OCI-LY1 (cell line): Measurements from ENCODE around the gene PIGU.
A peak's percentile ranks its signal among the peaks of the same experiment; 100 is the strongest.
"Not testable (repeated sequence)": the region's sequence is repeated elsewhere in the genome, so short reads cannot be mapped to it uniquely, and the experiment has no call there.

Source experiments
- H2AFZ ChIP-seq: fragments of 200-600 bp; sonication (generic), shearing (Covaris generic); 2 replicates; pipeline ENCODE4 v1.6.0; 2014; ENCODE audit warnings: antibody characterized with exemption, mild to moderate bottlenecking, low read length
- H3F3A ChIP-seq: fragments of 200-600 bp; sonication (generic), shearing (Covaris generic); 2 replicates; pipeline ENCODE4 v1.6.0; 2014; ENCODE audit warnings: mild to moderate bottlenecking, antibody characterized with exemption, low read length, moderate library complexity; ENCODE audit not compliant: insufficient read depth
- H3K27ac ChIP-seq: fragments of 200-600 bp; sonication (generic); 2 replicates; pipeline ENCODE4 v1.5.1; 2014; ENCODE audit warnings: low read length, mixed run types, mild to moderate bottlenecking, low read depth; ENCODE audit not compliant: poor library complexity, severe bottlenecking
- H3K27me3 ChIP-seq: fragments of 200-600 bp; sonication (generic); 2 replicates; pipeline ENCODE4 v1.6.0; 2014; ENCODE audit warnings: antibody characterized with exemption, mild to moderate bottlenecking, low read length, moderate library complexity; ENCODE audit not compliant: insufficient read depth
- H3K36me3 ChIP-seq: fragments of 200-600 bp; sonication (generic); 2 replicates; pipeline ENCODE4 v1.6.1; 2014; ENCODE audit warnings: mild to moderate bottlenecking, antibody characterized with exemption, low read length, moderate library complexity, mixed read lengths; ENCODE audit not compliant: insufficient read depth
- H3K4me1 ChIP-seq: fragments of 200-600 bp; sonication (generic); 2 replicates; pipeline ENCODE4 v1.5.1; 2014; ENCODE audit warnings: mild to moderate bottlenecking, low read length, moderate library complexity; ENCODE audit not compliant: insufficient read depth, severe bottlenecking
- H3K4me2 ChIP-seq: fragments of 200-600 bp; sonication (generic), shearing (Covaris generic); 2 replicates; pipeline ENCODE4 v1.6.1; 2014; ENCODE audit warnings: low read length
- H3K4me3 ChIP-seq: fragments of 200-600 bp; sonication (generic); 2 replicates; pipeline ENCODE4 v1.5.1; 2014; ENCODE audit warnings: low read length, low read depth, mild to moderate bottlenecking, mixed read lengths; ENCODE audit not compliant: poor library complexity, severe bottlenecking
- H3K79me2 ChIP-seq: fragments of 200-600 bp; shearing (Covaris generic); 2 replicates; pipeline ENCODE4 v1.6.1; 2016; ENCODE audit warnings: mixed run types, low read length, mixed read lengths; ENCODE audit not compliant: insufficient read depth
- H3K9ac ChIP-seq: fragments of 200-600 bp; sonication (generic), shearing (Covaris generic); 2 replicates; pipeline ENCODE4 v1.6.1; 2014; ENCODE audit warnings: mild to moderate bottlenecking, low read length, mixed read lengths
- H3K9me2 ChIP-seq: fragments of 200-600 bp; sonication (generic), shearing (Covaris generic); 2 replicates; pipeline ENCODE4 v1.6.1; 2014; ENCODE audit warnings: low read depth, mild to moderate bottlenecking, low read length, mixed read lengths
- H3K9me3 ChIP-seq: fragments of 200-600 bp; shearing (Covaris generic); 2 replicates; pipeline ENCODE4 v1.6.1; 2014; ENCODE audit warnings: low read length, mixed read lengths
- H4K20me1 ChIP-seq: fragments of 200-600 bp; sonication (generic), shearing (Covaris generic); 2 replicates; pipeline ENCODE4 v1.6.0; 2016; ENCODE audit warnings: mild to moderate bottlenecking, low read length; ENCODE audit not compliant: insufficient read depth
- EZH2 ChIP-seq: fragments of 200-600 bp; sonication (generic), shearing (Covaris generic); IDR thresholded peaks from 2 replicates; pipeline ENCODE4 v1.8.0; 2017; ENCODE audit warnings: borderline replicate concordance, mixed run types, mild to moderate bottlenecking, antibody characterized with exemption, low read length, moderate library complexity, mixed read lengths
- TF ChIP-seq, protein P1 (sequence below): fragments of 200-600 bp; sonication (generic), shearing (Covaris generic); IDR thresholded peaks from 2 replicates; pipeline ENCODE4 v1.5.1; 2017; ENCODE audit warnings: mild to moderate bottlenecking, antibody characterized with exemption, low read length, moderate library complexity, mixed read lengths

Gene PIGU

DNA sequence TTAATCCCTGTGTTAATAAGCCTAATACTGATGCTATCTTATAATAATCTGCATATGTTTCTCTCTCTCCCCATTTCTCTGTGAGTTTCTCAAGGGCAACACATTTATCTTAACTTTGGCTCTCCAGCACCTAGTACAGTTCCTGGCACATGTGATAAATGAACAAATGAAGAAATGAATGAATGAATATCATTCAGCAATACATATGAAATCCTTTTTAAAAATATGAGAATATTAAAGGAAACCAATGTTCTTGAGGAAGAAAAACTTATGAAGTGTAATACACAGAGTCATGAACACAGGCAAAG lies 55.9 kb downstream of the PIGU start:
- H3K9me3 ChIP-seq, result peaks cover 3% of the 10 kb centered on the region; the same call in 1 of the 2 replicates
- no peaks in the 10 kb centered on the region for H3F3A ChIP-seq
- H3K36me3 ChIP-seq, result peaks cover 15% of the 10 kb centered on the region
- H4K20me1 ChIP-seq, result no peaks in the 10 kb centered on the region
- no peaks in the 10 kb centered on the region for H3K79me2 ChIP-seq
- no peak overlapping the region for H2AFZ ChIP-seq
- no peak overlapping the region for H3K27ac ChIP-seq
- TF ChIP-seq, protein P1, sequence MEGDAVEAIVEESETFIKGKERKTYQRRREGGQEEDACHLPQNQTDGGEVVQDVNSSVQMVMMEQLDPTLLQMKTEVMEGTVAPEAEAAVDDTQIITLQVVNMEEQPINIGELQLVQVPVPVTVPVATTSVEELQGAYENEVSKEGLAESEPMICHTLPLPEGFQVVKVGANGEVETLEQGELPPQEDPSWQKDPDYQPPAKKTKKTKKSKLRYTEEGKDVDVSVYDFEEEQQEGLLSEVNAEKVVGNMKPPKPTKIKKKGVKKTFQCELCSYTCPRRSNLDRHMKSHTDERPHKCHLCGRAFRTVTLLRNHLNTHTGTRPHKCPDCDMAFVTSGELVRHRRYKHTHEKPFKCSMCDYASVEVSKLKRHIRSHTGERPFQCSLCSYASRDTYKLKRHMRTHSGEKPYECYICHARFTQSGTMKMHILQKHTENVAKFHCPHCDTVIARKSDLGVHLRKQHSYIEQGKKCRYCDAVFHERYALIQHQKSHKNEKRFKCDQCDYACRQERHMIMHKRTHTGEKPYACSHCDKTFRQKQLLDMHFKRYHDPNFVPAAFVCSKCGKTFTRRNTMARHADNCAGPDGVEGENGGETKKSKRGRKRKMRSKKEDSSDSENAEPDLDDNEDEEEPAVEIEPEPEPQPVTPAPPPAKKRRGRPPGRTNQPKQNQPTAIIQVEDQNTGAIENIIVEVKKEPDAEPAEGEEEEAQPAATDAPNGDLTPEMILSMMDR, result no peak
- no peak for TF ChIP-seq EZH2
- H3K4me1 ChIP-seq, result peaks cover 8% of the 10 kb centered on the region
- no peaks in the 10 kb centered on the region for H3K9me2 ChIP-seq
- H3K9ac ChIP-seq, result no peak overlapping the region
- H3K4me3 ChIP-seq, result no peak overlapping the region
- H3K27me3 ChIP-seq, result no peaks in the 10 kb centered on the region
- H3K4me2 ChIP-seq, result no peak overlapping the region

DNA sequence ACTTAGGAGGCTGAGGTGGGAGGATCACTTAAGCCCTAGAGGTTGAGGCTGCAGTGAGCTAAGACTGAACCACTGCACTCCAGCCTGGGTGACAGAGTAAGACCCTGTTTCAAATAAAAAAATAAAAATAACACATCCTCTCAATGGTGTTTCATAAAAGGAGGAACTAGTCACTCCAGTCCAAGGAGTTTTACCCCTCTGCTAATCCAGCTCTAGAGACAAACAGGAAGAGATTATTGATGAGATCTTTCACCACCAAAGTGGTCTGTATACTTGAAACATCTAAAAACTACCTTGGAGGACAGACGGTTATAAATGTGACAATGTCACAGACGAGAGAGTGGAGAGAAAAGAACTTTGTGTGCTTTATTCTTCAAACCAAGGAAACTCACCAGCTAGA lies 58.2 kb downstream of the PIGU start:
- H3K36me3 ChIP-seq, result peaks cover 28% of the 10 kb centered on the region
- no peak overlapping the region for H3K9ac ChIP-seq
- H3K27me3 ChIP-seq, result no peaks in the 10 kb centered on the region

DNA sequence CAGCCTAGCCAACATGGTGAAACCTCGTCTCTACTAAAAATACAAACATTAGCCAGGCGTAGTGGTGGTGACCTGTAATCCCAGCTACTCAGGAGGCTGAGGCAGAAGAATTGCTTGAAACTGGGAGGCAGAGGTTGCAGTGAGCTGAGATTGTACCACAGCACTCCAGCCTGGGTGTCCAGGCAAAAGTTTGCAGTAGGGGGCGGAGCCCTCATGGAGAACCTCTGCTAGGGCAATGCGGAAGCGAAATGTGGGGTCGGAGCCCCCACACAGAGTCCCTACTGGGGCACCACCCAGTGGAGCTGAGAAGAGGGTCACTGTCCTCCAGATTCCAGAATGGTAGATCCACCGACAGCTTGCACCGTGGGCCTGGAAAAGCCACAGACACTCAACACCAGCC lies 60.0 kb downstream of the PIGU start:
- not testable (repeated sequence) for H3K4me1 ChIP-seq, H3K9ac ChIP-seq, H3K4me2 ChIP-seq, H4K20me1 ChIP-seq, H2AFZ ChIP-seq, H3K27me3 ChIP-seq, H3K4me3 ChIP-seq, H3K27ac ChIP-seq, H3K79me2 ChIP-seq, H3K9me3 ChIP-seq, H3K9me2 ChIP-seq, H3F3A ChIP-seq
- peaks cover 28% of the 10 kb centered on the region for H3K36me3 ChIP-seq

More for the DNA sequence above, 58.2 kb downstream of the PIGU start:
- Histone ChIP-seq H3K79me2 (no peaks in the 10 kb centered on the region), H4K20me1 (no peaks in the 10 kb centered on the region), H3F3A (no peaks in the 10 kb centered on the region), H3K4me1 (peaks cover 8% of the 10 kb centered on the region), H3K9me2 (no peaks in the 10 kb centered on the region), H3K9me3 (peaks cover 3% of the 10 kb centered on the region; the same call in 1 of the 2 replicates), H3K27ac (peak overlapping the region; percentile 22), H2AFZ (no peak overlapping the region), H3K4me3 (no peak overlapping the region), H3K4me2 (no peak overlapping the region)
- no peak for TF ChIP-seq EZH2

DNA sequence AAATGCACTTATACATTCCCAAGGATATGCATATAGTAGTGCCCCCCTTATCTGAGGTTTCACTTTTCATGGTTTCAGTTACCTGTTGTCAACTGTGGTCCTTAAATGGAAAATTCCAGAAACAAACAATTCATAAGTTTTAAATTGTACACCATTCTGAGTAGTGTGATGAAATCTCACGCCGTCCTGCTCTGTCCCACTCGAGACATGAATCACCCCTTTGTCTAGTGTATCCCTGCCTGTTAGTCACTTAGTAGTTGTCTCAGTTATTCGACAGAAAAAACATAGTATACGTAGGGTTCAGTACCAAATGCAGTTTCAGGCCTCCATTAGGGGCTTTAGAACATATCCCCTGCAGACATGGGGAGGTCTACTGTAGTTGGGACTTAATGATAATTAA lies 61.4 kb downstream of the PIGU start:
- no peak overlapping the region for H3K4me2 ChIP-seq

DNA sequence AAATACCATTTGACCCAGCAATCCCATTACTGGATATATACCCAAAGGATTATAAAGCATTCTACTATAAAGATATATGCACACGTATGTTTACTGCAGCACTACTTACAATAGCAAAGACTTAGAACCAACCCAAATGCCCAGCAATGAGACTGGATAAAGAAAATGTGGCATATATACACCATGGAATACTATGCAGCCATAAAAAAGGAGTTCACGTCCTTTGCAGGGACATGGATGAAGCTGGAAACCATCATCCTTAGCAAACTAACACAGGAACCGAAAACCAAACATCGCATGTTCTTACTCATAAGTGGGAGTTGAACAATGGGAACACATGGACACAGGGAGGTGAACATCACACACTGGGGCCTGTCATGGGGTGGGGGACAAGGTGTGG lies 64.9 kb downstream of the PIGU start:
- H3K27me3 ChIP-seq, H2AFZ ChIP-seq, H3K9ac ChIP-seq, H3K79me2 ChIP-seq, H4K20me1 ChIP-seq, H3K27ac ChIP-seq, H3K9me3 ChIP-seq, H3F3A ChIP-seq, H3K4me1 ChIP-seq, H3K9me2 ChIP-seq, H3K4me3 ChIP-seq, H3K4me2 ChIP-seq: not testable (repeated sequence)
- H3K36me3 ChIP-seq, result peaks cover 21% of the 10 kb centered on the region

More for the DNA sequence above, 61.4 kb downstream of the PIGU start:
- no peaks in the 10 kb centered on the region for H3K27me3 ChIP-seq
- no peak overlapping the region for H3K4me3 ChIP-seq
- no peaks in the 10 kb centered on the region for H4K20me1 ChIP-seq
- no peak overlapping the region for H2AFZ ChIP-seq
- H3K27ac ChIP-seq, result no peak overlapping the region
- peaks cover 8% of the 10 kb centered on the region for H3K4me1 ChIP-seq
- H3F3A ChIP-seq, result no peaks in the 10 kb centered on the region
- H3K9me2 ChIP-seq, result no peaks in the 10 kb centered on the region
- TF ChIP-seq, protein P1, result no peak
- TF ChIP-seq EZH2, result no peak
- no peaks in the 10 kb centered on the region for H3K79me2 ChIP-seq
- H3K9ac ChIP-seq, result no peak overlapping the region
- H3K36me3 ChIP-seq, result peaks cover 28% of the 10 kb centered on the region
- H3K9me3 ChIP-seq, result peaks cover 3% of the 10 kb centered on the region; the same call in 1 of the 2 replicates
